GM21515 (cell line): ENCODE measurements around the gene ST14.
"Not testable (repeated sequence)": the region's sequence is repeated elsewhere in the genome, so short reads cannot be mapped to it uniquely, and the experiment has no call there.

ENCODE experiments used
- ATAC-seq: cut with Tn5 transposase; IDR thresholded peaks from one replicate; pipeline ENCODE4 v1.9.1; 2021; ENCODE audit not compliant: unreplicated experiment

The ST14 gene

DNA sequence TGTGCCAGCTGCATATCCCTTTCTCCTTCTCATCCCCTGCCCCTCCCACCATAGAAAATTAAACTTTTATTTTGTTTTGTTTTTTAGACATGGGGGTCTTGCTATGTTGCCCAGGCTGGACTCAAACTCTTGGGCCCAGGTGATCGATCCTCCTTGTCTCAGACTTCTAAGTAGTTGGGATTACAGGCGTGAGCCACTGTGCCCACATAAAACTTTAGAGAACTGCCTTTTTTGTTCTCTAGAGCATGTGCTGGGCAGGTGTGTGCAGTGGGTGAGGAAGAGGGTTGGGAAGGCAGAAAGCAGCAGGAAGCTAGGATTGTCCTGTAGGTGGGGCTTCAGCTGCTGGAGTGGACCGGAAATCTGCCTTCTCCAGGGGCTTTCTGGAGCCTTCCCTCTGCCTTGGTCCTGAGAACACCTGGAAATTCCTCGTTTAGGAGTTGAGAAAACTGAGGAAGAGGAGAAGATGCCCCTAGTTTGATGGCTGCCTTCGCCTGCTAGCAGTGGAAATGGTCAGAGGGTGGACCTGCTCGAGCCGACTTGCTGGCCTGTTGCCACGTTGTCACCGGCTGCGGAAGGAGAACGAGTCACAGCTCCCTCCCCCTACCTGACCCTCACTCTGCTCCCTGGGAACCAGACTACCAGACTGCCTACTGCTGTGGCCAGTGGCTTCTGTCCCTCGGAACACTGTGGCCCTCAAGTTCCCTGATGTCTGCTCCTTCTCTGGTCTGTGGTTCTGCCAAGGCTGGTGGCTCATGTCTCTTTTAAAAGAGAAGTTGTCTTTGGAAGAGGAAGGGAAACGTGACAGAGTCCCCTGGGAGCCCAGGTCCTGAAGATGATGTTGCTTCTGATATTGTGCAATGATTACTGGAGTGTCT is 4.0 kb downstream of the ST14 start:
- ATAC-seq = no peak

DNA sequence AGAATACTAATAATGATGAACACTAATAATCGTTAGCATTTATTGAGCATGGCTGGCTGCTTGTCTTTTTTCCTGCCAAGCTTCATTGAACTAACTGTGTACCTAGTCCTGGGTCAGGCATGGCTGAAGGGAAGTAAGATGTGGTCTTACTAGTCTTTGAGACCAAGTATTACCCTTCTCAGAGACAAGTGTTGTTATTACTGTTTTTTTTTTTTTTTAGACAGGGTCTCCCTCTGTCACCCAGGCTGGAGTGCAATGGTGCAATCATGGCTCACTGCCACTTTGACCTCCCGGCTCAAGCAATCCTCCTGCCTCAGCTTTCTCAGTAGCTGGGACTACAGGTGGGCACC is 4.6 kb downstream of the ST14 start:
- no peak for ATAC-seq

DNA sequence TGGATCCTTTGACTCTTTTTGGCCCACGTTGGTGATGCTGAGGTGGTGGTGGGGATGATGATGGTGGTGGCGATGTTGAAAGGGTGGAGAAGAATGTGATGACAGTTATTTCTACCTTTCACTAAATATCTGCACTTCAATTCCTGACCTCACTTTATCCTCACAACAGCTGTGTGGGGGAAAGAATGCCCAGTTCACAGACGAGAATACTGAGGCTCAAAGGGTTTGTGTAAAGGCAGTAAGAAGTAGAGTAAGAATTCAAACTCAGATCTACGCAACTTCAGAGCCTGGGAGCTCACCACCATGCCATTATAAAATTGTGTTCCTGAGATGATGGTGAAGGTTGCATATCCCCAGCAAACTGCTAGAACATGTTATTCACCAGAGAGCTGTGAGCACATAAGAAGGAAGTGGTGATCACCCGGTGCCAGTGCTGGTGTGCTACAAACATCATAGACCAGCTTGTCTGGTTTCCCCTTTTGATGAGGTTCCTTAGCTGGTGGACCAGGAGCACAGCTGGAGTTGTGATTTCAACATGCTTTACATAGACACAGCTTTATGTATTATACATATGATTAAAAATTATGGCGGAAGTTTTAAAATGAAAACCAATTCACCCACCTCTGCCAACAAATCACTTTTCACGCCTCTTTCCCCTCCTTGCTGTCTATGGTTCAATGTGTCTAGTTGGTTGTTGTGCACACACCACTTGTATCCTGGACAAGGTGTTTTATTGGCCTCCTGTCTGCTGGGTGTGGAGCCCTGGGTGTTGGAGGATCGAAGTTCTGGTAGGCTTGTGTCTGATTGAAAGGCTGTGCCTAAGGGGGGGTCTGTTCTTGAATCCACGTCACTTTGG is 6.2 kb downstream of the ST14 start:
- no peak for ATAC-seq

DNA sequence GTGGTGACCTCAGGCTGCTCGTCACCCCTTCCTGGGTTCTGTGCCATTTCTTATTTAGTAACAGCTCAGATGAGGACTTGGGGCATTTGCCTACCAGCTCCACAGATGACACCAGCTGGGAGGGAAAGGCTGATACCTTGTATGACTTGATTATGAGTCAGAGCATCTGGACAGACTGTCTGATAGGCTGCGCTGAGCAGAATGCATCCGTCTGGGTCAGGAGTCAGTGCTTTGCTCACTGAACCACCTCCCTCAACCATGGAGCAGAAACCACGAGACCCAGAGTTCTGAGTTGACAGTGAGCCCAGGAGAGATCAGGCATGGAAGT is 6.8 kb downstream of the ST14 start:
- no peak for ATAC-seq

DNA sequence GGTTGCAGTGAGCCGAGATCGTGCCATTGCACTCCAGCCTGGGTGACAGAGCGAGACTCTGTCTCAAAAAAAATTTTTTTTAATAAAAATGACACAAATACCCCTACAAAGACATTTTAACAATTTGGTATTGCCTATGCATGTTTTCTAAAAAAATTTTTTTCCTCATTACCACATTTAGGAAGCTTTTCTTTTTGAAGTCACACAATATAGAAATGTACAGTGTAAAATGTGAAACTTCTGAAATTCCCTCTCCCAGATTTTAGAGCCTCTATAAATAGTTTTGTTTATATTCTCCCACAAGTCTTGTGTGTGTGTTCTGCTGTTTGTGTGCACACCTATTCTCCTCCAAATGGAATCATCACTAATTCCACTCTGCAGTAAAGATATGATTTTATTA is 7.6 kb downstream of the ST14 start:
- no peak for ATAC-seq

DNA sequence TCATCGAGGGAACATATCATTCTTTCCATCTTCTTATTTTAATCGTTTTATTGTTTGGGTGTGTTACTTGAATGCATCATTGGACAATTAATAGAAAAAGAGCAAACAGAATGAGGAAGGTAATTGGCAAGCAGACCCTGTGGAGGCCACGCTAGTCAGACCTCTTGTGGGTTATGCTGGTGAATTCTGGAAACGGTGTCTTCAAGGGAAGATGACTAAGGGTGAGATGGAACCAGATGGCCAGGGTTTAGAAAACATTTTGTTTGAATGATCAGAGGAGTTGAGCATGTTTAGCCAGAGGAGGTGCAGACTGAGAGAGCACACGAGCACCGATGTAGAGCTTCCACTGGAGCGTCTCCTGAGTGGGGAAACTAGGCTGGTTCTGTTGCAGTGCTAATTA is 8.5 kb downstream of the ST14 start:
- ATAC-seq = no peak

DNA sequence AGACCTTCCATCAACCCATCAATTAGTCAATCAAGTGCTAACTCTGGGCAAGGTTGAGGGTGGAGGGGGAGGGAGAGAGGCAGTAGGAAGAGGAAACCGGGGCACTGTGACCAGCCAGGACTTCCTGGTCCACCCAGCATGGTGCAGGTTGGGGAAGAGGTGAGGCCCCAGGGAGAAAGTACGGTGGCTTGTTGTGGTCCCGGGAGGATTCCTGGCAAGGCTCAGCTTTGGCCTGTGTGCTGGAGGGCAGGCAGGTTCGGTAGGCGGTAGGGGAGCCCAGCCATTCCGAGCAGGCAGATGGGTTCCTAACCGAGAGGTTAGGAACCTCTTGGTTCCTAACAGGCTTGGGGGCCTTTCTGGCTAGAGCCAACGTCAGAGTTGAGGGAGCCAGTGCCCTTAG is 10.8 kb downstream of the ST14 start:
- ATAC-seq = no peak

DNA sequence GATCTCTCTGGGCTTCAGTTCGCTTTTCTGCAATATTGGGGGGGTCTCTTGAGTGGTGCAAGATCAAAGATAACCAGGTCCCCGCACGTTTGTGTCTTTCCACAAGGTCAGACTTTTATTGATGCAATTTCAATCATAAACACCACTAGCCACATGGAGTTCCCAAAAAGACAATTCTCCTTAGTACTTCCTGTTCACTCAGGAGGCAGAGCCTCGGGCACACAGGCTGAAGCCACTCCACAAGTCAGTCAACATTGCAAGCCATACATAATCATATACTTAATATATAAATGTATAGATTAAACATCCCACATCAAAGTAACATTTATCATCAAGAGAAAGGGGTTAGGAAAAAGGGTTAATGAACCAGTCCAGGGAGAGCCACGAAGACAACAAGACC is 12.0 kb downstream of the ST14 start:
- ATAC-seq = no peak

DNA sequence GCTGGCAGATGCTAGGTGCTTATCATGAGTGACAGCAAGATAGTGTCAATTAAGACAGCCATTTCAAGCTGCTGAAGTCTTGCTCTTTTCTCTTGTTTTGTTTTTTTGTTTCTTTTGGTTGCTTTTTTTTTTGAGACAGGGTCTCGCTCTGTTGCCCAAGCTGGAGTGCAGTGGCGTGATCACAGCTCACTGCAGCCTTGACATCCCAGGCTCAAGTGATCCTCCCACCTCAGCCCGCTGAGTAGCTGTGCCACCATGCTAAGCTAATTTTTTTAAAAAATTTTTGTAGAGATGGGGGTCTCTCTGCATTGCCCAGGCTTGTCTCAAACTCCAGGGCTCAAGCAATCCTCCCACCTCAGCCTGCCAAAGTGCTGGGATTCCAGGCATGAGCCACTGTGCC is 12.4 kb downstream of the ST14 start:
- not testable (repeated sequence) for ATAC-seq

DNA sequence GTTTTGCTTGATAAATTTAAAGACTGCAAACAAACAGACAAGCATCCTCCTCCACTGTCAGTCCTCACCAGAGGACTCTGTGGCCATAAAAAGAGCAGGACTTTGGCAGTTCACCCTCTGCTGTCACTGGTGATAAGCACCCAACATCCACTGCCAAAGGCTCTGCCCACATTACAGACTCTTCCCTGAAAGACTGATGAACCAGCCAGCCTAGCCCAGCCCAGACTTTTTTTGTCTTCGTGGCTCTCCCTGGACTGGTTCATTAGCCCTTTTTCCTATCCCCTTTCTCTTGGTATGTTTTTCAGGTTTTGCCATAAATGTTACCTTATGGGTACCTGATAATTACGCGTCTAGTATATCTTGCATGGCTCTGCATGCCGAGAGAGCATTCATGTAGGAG is 15.1 kb downstream of the ST14 start:
- ATAC-seq = no peak

DNA sequence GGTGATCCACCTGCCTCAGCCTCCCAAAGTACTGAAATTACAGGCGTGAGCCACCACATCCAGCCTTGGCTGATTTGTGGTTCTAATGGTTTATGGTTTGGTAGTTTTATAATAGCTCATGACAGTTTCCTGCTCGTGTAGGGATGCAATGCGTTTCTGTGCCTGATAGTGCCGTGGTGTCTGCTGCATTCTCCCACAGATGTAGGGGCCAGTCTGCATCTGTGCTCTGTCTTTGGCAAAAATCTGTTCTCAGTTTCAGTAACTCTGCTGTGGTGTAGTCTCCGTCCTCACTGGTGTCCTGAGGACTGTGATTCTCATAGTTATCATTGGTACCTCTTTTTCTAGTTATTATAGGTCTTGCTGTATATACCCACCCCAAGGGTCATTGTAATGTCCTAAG is 16.3 kb downstream of the ST14 start:
- peak; percentile 42 for ATAC-seq

DNA sequence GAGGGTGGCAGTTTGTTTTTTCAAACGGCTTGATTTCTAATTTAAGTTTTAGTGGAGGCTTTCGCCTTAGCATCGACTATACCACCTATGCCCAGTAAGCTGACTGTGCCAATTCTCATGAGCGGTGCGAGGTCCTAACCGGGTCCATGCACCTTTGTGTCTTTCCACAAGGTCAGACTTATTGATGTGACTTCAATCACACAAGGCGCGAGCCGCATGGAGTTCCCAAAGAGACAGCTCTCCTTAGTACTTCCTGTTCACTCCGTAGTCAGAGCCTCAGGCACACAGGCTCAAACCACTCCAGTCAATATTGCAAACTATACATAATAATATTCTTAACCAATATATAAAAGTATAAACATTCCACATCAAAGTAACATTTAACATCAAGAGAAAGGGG is 18.2 kb downstream of the ST14 start:
- ATAC-seq = no peak

DNA sequence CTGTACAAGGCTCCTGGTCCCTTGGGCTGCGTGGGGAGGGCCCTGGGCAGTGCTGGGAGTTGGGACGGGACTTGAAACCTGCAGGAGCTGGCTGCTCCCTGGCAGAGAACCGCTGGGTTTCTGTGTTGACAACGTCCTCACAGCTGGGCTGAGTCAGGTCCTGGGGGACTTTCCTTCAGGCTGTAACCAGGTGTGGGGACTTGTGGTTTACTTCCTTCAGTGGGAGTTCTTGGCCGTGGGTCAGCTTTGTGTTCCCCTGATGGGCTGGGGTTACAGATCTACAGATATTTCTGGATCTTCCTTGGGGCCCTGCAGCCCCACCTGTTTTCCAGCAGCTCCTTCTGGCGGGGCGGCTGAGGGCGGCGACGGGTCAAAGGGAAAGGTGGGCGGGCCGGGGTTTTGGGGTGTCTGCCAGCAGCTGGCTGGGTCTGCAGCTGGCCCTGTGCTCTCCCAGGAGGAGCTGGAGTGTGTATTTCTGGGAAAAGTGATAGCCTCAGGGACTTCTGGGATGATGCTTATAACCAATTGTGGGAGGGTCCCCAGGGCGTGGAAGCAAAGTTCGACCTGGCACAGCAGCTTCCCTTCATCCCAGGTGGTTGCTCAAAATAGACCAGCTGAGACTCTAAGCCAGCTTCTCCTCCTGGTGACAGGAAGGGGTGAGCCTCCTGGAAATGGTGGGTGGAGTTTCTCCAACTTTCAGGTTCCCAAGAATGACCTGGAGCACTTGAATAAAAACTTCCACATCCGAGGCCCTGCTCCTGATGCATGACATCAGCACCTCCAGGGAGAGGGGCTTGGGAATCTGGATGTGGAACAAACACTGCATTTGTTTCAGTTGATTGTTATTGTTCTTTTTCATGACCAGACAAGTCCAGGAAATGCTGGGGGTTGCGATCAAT is 19.1 kb downstream of the ST14 start:
- no peak for ATAC-seq

DNA sequence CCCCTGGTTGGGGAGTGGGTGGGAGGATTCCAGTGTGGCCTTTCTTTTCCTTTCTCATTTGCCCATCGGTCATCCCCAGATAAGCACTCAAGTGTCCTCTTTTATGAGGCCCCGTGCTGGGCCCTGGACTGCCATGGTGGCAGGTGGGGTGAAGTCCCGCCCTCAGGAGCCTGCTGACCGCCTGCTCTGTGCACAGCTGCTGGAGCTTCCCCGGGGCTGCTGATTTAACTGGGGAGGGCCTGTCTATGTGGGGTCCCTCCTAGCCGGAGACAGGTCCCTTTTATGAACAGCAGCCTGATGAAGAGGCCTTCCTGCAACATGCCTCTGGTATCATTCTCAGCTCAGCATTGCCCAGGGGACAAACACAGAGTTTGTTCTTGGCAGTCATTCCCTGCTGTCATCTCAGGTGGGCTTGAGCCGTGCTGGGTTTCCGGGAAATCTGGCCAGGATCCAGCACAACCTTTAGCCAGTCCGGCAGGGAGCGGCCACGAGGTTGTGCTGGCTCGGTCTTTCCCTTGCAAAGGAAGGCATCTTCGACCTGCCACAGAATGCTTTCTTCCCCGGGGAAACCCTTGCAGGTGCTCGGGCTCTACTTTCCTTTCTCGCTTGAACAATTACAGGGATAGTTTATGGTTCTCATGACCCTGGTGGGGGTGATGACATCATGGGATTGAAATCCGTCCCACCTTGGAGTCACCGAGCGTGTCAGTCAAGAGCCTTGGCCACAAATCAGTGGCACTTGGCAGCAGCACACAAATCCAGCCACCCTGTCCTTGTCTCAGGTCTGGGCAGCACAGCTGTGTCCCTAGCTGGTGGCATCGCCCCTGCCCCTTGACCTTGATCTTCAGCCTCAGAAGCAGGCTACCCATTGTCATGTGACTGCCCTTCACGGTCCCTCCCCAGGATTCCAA is 20.1 kb downstream of the ST14 start:
- no peak for ATAC-seq

DNA sequence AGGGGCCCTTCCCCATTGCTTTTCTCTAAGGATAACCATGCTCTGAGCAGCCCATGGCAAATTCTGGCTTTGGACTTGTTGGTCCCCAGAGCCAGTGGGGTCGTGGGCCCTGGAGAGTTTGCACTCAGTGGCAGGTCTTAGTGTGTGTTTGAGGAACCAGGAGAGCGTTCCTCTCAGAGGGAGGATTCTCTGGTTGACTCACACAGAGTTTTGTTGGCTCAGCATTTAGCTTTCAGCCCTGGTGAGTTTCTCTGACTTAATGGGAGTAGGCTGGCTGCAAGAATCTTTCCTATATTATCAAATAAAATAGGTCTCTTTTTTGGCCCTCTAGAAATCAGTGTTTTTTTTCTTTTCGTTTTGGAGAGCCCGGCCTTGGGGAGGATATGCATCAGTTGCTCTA is 20.9 kb downstream of the ST14 start:
- ATAC-seq = peak; percentile 57

DNA sequence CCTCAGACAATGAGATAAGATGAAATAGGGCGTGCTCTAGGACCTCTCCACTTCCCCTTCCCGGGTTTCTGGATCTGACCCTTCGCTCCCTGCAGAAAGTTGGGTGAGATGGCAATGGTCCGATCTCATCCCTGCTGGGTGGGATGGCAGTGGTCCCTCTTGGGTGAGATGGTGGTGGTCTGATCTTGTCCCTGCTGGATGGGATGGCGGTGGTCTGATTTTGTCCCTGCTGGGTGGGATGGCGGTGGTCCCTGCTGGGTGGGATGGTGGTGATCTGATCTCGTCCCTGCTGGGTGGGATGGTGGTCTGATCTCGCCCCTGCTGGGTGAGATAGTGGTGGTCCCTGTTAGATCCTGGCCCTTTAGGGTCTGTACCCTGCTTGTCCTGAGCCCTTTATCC is 21.3 kb downstream of the ST14 start:
- peak; percentile 22 for ATAC-seq

DNA sequence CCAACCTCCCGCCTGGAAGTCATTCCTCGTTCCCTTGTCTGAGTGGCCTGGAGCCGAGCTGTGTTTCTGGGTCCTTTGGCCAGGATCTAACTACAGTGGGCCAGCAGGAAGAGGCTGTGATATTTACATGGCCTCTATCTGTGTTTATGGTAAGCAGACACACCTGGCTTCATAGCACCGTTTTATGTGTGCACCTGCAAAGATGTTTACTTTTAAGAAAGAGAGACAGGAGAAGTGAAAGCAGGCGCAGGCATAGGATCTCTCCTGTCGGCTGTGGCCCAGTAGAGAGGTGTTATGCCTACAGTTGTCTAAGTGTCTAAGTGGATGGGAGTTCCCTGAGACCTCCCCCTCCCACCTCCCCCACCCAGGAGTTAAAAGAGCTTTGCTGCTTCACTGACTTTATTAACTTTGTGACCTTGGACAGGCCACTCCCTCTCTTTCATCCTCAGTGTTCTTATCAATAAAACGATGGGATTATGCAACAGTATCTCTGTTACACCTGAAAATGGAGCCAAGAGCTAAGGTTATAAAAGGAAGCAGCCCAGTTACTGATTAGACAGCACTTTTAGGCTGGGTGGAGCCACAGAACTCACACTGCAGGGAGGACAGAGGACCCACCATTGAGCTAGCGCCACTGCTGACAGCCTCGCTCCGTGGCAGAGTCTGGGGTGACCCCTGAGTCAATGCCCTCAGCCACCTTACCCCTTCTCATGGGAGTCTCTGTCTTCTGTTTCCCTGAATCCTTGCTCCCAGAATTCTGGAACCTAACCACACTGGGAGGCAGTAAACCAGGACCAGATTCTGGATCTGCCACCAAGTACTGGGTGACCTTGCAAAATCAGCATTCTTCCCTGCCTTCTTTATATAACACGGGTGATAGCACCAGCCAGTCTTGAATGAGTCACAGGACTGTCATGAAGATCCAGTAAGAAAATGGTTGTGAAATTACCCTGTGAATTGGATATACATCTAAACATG is 22.0 kb downstream of the ST14 start:
- ATAC-seq = peak; percentile 84

DNA sequence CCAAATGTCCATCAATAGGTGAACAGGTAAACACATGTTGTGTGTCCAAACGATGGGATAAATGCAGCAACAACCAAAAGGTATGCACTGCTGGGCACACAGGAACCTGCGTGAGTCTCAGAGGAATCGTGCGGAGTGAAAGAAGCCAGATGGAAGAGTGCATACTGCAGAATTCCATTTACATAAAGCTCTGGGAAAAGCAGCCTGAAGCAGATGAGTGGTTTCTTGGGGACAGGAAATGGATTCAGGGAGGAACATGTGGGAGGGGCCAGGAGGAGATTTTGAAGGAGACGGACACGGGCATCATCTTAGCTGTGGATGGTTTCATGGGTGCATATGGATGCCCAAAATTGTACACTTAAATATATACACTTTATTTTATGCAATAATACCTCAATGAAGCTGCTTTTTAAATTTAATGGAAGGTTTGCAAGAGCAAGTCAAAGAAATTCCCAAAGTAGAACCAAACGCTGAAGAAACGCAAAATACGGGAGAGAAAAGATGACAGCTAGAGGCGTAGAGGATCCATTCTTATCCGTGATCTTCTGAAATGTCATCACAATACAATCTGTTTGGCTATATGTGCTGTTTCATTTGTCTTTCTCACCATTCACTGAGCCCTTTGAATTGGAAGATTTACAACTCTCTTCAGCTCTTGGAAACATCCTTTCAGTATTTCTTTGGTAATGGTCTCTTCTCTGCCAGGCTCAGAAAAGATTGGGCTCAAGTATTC is 24.5 kb downstream of the ST14 start:
- ATAC-seq = no peak

DNA sequence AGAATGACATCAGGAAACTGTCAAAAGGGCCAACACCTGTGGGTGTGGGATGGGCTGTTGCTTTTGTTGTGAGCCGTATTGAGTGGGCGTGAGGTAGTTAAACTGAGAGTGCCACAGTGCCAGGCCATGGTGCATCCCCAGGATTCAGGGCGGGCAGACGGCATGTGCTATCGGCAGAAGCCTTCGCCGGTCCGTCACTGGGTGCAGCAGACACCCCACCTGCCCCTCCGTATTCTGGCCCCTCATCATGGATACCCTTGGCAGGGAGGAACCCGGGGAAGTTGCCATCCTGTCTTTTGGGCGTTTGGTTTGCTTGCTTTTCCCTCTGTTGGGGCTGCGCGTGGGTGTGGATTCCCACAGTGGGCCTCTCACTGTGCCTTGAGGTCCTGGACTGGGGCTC is 27.5 kb downstream of the ST14 start:
- no peak for ATAC-seq
